PC-3 (cell line): ENCODE results near the gene FARS2. TPM values are rescaled to one million over a fixed set of nuclear protein-coding genes. Genes with fewer than 3 reads are reported as not detected.

Source experiments
- ATAC-seq: fragments of 200-7000 bp; cut with Tn5 transposase; 2 replicates; pipeline ENCODE4 v1.9.1; 2020; ENCODE audit warnings: mild to moderate bottlenecking, moderate library complexity
- BruUV-seq: library from RNA; stranded (reverse); fragments of 400-500 nt; replicated peaks from 2 replicates; lab custom pipeline; 2021; lab: Mats Ljungman, UMichigan
- CTCF ChIA-PET: fragments of 300-600 bp; sonication (Branson Sonifier 250); formaldehyde crosslinking; loops from one replicate; lab custom pipeline; 2022; ENCODE audit warnings: antibody characterized with exemption; lab: Charles Lee
- POLR2A ChIA-PET: fragments of 300-600 bp; sonication (Branson Sonifier 250); formaldehyde crosslinking; loops from one replicate; lab custom pipeline; 2022; ENCODE audit warnings: antibody characterized with exemption; ENCODE audit not compliant: unreplicated experiment; lab: Charles Lee
- DNase-seq: peaks from one replicate; pipeline ENCODE4 v3.0.0-alpha.2; 2015
- H2AFZ ChIP-seq: fragments of 300-600 bp; sonication (generic); 2 replicates; pipeline ENCODE4 v1.6.0; 2016; ENCODE audit warnings: antibody characterized with exemption, low read length
- H3F3A ChIP-seq: fragments of 300-600 bp; sonication (generic); one replicate; pipeline ENCODE4 v1.6.0; 2017; ENCODE audit warnings: antibody characterized with exemption, low read length, control low read depth, mild to moderate bottlenecking; ENCODE audit not compliant: unreplicated experiment
- H3K27ac ChIP-seq: fragments of 300-600 bp; sonication (generic); 2 replicates; pipeline ENCODE4 v1.5.1; 2016; ENCODE audit warnings: mild to moderate bottlenecking, low read length
- H3K27me3 ChIP-seq: fragments of 300-600 bp; sonication (generic); 2 replicates; pipeline ENCODE4 v1.6.1; 2016; ENCODE audit warnings: low read length, mixed read lengths
- H3K36me3 ChIP-seq: fragments of 300-600 bp; sonication (generic); 2 replicates; pipeline ENCODE4 v1.6.1; 2016; ENCODE audit warnings: low read depth, mixed run types, low read length, mixed read lengths
- H3K4me1 ChIP-seq: fragments of 300-600 bp; sonication (generic); 2 replicates; pipeline ENCODE4 v1.5.1; 2016; ENCODE audit warnings: low read length; ENCODE audit not compliant: insufficient read depth
- H3K4me2 ChIP-seq: fragments of 300-600 bp; sonication (generic); 2 replicates; pipeline ENCODE4 v1.6.0; 2016; ENCODE audit warnings: low read length
- H3K4me3 ChIP-seq: fragments of 300-600 bp; sonication (generic); 2 replicates; pipeline ENCODE4 v1.5.1; 2016; ENCODE audit warnings: mild to moderate bottlenecking, low read length, mixed read lengths
- H3K79me2 ChIP-seq: fragments of 300-600 bp; sonication (generic); 2 replicates; pipeline ENCODE4 v1.6.1; 2017; ENCODE audit warnings: low read length, mixed read lengths
- H3K9ac ChIP-seq: fragments of 300-600 bp; sonication (generic); 2 replicates; pipeline ENCODE4 v1.6.0; 2016; ENCODE audit warnings: mild to moderate bottlenecking, low read length
- H3K9me2 ChIP-seq: fragments of 300-600 bp; sonication (generic); replicated peaks from 2 replicates; pipeline ENCODE4 v1.6.1; 2016; ENCODE audit warnings: mixed run types, low read length, mixed read lengths
- H3K9me3 ChIP-seq: fragments of 300-600 bp; sonication (generic); 2 replicates; pipeline ENCODE4 v1.6.1; 2016; ENCODE audit warnings: low read length, mixed read lengths
- H4K20me1 ChIP-seq: fragments of 300-600 bp; sonication (generic); 2 replicates; pipeline ENCODE4 v1.6.1; 2016; ENCODE audit warnings: low read length, mixed read lengths
- CTCF ChIP-seq: fragments of 300-600 bp; sonication (generic); conservative IDR thresholded peaks from 2 replicates; pipeline ENCODE4 v1.5.1; 2017; ENCODE audit warnings: antibody characterized with exemption, low read depth, mild to moderate bottlenecking, low read length
- EZH2 ChIP-seq: fragments of 300-600 bp; sonication (generic); IDR thresholded peaks from one replicate; pipeline ENCODE4 v1.6.1; 2017; ENCODE audit warnings: antibody characterized with exemption, mild to moderate bottlenecking, low read length; ENCODE audit not compliant: unreplicated experiment
- EZH2phosphoT487 ChIP-seq: fragments of 300-600 bp; sonication (generic); IDR thresholded peaks from 2 replicates; pipeline ENCODE4 v1.6.1; 2018; ENCODE audit warnings: mild to moderate bottlenecking, antibody characterized with exemption, low read length, borderline replicate concordance
- intact Hi-C: fragments of 100-400 bp; cut with micrococcal nuclease; formaldehyde crosslinking; loops from 2 replicates; pipeline ENCODE4 v1.9.0; 2023
- total RNA-seq: library from RNA; depleted of rRNA; stranded (reverse); fragments of >200 nt; gene quantifications from 2 replicates; pipeline ENCODE4 v1.2.3, GENCODE V29; 2014

The FARS2 gene
- total RNA-seq, 1 experiment from 2014 or later = 23.0 TPM

DNA sequence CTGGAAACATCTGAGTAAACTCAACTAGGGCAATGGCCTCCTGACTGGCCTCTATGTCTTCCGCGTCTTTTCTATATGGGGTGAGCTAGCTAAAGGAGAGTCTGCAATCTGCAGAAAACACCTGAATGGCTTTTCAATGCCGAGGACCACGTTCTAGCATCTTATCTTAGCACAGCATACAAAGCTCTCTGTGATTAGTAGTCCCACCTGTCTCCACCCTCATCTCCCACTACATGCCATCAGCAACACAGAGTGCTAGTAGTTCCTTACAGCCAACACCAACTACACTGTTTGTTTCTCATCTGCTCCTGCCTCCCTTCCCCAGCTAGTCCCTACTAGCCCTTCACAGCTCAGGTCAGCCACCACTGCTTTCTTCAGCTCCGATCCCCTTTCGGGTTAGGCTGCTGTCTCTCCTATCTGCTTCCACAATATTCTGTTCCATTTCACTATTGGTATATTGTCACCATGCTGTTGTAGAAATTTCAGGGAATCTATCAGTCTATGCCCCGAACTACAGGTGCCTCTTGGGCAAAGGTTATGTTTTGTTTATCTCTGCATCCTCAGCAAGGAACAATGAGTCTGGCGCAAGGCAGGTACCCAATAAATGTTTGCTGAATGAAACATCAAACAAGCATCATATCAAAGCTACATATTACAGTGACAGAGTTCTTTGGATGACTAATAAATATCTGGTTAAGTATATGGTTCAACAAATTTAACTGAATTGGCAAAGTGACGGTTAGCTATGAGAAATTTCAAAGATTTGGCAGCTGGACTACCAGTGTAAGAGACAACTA, 12.8 kb upstream of the FARS2 start:
- CTCF ChIA-PET = no interaction called here

GRCh38 chr6:5249451-5250122, 11.7 kb upstream of the FARS2 start:
- Histone ChIP-seq H3K9ac (no peak overlapping the region), H3K9me3 (no peaks in the 10 kb centered on the region), H3K79me2 (peaks cover 82% of the 10 kb centered on the region), H3K4me3 (peak overlapping the region; percentile 6; the same call in 1 of the 2 replicates), H3K9me2 (no peaks in the 10 kb centered on the region), H3F3A (peaks cover 11% of the 10 kb centered on the region), H3K27me3 (no peaks in the 10 kb centered on the region), H3K27ac (peak overlapping the region; percentile 55), H2AFZ (no peak overlapping the region), H4K20me1 (peaks cover 22% of the 10 kb centered on the region), H3K4me2 (peak overlapping the region; percentile 60), H3K36me3 (peaks cover 5% of the 10 kb centered on the region; the same call in 1 of the 2 replicates), H3K4me1 (peaks cover 31% of the 10 kb centered on the region)
- DNase-seq (peak; percentile 42), ATAC-seq (0 out of 2 replicates have a peak, but pooled peaks have one; percentile 30)
- no peak for TF ChIP-seq EZH2phosphoT487
- TF ChIP-seq EZH2 = no peak
- no peak for TF ChIP-seq CTCF
- BruUV-seq = no TSS peak
- intact Hi-C loops = no loop called here
- POLR2A ChIA-PET = no interaction called here
- CTCF ChIA-PET = no interaction called here

More for the DNA sequence above, 12.8 kb upstream of the FARS2 start:
- no TSS peak for BruUV-seq
- Histone ChIP-seq H3K4me2 (peak overlapping the region; percentile 60), H3K36me3 (peaks cover 5% of the 10 kb centered on the region; the same call in 1 of the 2 replicates), H3K79me2 (peaks cover 82% of the 10 kb centered on the region), H3K27me3 (no peaks in the 10 kb centered on the region), H3K4me1 (peaks cover 31% of the 10 kb centered on the region), H3K9me3 (no peaks in the 10 kb centered on the region), H3K9ac (no peak overlapping the region), H3K9me2 (no peaks in the 10 kb centered on the region), H2AFZ (no peak overlapping the region), H3F3A (peaks cover 11% of the 10 kb centered on the region), H3K4me3 (peak overlapping the region; percentile 6; the same call in 1 of the 2 replicates), H3K27ac (peak overlapping the region; percentile 55), H4K20me1 (peaks cover 22% of the 10 kb centered on the region)
- POLR2A ChIA-PET = no interaction called here
- no peak for TF ChIP-seq EZH2phosphoT487
- TF ChIP-seq CTCF = no peak
- no peak for TF ChIP-seq EZH2
- intact Hi-C loops = no loop called here
- ATAC-seq (peak; percentile 78), DNase-seq (peak; percentile 81)
